ENCODE data around the gene PBX1.

The PBX1 gene

GRCh38 chr1:164895026-164895912 lies 336.3 kb downstream of the PBX1 start:
- FAIRE-seq (no peak), DNase-seq (ENCODE audit: insufficient read length, low spot score) (no peak)

- no peak for FAIRE-seq
- DNase-seq (ENCODE audit: insufficient read length, low spot score), result no peak
Observed at GRCh38 chr1:164901031-164901430, 342.0 kb downstream of the PBX1 start.
